ENCODE data around the gene AHRR. TPM values are rescaled to one million over a fixed set of nuclear protein-coding genes. Genes with fewer than 3 reads are reported as not detected.

Gene AHRR
- total and polyA plus RNA-seq, 2 experiments from 2014 or later, result 0.27 to 1.8 TPM

DNA sequence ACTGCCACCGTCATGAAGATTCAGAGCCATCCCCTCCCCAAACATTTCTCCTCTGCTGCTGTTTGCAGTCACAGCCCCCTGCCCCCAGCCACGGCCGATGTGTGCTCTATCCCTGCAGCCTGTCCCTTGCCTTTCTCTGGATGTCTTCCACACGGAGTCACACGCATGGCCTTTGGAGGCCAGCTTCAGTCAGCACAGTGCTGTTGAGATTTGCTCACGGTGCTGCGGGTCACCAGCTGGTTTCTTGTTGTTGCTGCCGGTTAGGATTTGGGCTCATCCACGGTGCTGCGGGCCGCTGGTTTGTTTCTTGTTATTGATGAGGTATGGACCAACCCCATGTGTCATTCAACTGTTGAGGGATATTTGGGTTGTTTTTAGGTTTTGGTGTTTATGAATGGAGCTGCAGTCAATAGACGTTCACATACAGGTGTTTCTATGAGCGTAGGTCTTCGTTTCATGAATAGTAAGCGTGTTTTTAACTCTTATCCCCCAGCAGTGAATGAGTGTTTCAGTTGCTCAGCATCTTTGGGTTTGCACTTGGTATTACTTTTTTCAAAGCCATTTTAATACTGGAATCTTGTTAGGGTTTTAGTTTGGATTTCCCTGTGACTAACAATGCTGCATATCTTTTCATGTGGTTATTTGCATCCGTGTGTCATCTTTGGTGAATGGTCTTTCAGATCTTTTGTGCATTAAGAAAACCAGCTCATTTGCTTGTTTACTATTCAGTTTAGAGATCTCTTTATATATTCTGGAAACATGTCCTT lies 57.6 kb downstream of the AHRR start (continued):
- TF ChIP-seq, protein P1, sequence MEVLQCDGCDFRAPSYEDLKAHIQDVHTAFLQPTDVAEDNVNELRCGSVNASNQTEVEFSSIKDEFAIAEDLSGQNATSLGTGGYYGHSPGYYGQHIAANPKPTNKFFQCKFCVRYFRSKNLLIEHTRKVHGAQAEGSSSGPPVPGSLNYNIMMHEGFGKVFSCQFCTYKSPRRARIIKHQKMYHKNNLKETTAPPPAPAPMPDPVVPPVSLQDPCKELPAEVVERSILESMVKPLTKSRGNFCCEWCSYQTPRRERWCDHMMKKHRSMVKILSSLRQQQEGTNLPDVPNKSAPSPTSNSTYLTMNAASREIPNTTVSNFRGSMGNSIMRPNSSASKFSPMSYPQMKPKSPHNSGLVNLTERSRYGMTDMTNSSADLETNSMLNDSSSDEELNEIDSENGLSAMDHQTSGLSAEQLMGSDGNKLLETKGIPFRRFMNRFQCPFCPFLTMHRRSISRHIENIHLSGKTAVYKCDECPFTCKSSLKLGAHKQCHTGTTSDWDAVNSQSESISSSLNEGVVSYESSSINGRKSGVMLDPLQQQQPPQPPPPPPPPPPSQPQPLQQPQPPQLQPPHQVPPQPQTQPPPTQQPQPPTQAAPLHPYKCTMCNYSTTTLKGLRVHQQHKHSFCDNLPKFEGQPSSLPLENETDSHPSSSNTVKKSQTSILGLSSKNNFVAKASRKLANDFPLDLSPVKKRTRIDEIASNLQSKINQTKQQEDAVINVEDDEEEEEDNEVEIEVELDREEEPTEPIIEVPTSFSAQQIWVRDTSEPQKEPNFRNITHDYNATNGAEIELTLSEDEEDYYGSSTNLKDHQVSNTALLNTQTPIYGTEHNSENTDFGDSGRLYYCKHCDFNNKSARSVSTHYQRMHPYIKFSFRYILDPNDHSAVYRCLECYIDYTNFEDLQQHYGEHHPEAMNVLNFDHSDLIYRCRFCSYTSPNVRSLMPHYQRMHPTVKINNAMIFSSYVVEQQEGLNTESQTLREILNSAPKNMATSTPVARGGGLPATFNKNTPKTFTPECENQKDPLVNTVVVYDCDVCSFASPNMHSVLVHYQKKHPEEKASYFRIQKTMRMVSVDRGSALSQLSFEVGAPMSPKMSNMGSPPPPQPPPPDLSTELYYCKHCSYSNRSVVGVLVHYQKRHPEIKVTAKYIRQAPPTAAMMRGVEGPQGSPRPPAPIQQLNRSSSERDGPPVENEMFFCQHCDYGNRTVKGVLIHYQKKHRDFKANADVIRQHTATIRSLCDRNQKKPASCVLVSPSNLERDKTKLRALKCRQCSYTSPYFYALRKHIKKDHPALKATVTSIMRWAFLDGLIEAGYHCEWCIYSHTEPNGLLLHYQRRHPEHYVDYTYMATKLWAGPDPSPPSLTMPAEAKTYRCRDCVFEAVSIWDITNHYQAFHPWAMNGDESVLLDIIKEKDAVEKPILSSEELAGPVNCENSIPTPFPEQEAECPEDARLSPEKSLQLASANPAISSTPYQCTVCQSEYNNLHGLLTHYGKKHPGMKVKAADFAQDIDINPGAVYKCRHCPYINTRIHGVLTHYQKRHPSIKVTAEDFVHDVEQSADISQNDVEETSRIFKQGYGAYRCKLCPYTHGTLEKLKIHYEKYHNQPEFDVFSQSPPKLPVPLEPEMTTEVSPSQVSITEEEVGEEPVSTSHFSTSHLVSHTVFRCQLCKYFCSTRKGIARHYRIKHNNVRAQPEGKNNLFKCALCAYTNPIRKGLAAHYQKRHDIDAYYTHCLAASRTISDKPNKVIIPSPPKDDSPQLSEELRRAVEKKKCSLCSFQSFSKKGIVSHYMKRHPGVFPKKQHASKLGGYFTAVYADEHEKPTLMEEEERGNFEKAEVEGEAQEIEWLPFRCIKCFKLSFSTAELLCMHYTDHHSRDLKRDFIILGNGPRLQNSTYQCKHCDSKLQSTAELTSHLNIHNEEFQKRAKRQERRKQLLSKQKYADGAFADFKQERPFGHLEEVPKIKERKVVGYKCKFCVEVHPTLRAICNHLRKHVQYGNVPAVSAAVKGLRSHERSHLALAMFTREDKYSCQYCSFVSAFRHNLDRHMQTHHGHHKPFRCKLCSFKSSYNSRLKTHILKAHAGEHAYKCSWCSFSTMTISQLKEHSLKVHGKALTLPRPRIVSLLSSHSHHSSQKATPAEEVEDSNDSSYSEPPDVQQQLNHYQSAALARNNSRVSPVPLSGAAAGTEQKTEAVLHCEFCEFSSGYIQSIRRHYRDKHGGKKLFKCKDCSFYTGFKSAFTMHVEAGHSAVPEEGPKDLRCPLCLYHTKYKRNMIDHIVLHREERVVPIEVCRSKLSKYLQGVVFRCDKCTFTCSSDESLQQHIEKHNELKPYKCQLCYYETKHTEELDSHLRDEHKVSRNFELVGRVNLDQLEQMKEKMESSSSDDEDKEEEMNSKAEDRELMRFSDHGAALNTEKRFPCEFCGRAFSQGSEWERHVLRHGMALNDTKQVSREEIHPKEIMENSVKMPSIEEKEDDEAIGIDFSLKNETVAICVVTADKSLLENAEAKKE (CRISPR knock-in tag; IDR thresholded peaks at IDR 0.05), result no peak
- TF ChIP-seq, protein P2, sequence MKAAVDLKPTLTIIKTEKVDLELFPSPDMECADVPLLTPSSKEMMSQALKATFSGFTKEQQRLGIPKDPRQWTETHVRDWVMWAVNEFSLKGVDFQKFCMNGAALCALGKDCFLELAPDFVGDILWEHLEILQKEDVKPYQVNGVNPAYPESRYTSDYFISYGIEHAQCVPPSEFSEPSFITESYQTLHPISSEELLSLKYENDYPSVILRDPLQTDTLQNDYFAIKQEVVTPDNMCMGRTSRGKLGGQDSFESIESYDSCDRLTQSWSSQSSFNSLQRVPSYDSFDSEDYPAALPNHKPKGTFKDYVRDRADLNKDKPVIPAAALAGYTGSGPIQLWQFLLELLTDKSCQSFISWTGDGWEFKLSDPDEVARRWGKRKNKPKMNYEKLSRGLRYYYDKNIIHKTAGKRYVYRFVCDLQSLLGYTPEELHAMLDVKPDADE (IDR thresholded peaks at IDR 0.05), result no peak

DNA sequence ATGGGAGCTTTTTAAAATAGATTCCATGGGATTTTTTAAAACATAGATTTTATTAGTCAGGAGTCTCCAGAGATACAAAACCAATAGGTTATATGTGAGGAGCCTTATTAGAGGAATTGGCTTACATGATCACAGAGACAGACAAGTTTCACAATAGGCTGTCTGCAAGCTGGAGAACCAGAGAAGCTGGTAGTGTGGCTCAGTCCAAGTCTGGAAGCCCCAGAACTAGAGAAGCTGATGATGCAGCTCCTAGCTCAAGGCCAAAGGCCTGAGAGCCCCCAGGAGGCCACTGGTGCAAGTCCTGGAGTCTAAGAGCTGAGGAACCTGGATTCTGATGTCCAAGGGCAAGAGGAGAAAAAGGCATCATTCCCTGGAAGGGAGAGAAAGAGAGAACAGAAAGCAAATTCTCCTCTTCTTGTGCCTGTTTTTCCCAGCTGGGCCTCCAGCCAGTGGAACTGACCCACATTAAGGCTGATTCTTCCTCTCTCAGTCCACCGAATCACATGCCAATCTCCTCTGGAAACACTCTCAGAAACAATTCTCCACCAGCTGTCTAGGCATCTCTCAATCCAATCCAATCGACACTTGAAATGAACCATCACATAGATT lies 59.3 kb downstream of the AHRR start:
- no peak overlapping the region for H3K4me2 ChIP-seq
- Mint-ChIP-seq H3K9me3 (no peaks in the 10 kb centered on the region; the same call in 1 of the 3 replicates), H3K36me3 (ENCODE audit: low read depth) (peaks cover under 1% of the 10 kb centered on the region; the same call in 1 of the 3 replicates), H3K27ac (no peak overlapping the region), H3K27me3 (ENCODE audit: insufficient read depth, low read depth, poor library complexity) (peaks cover 7% of the 10 kb centered on the region), H3K4me1 (no peaks in the 10 kb centered on the region), H3K4me3 (no peak overlapping the region)
- no peaks in the 10 kb centered on the region for H3K4me1 ChIP-seq (ENCODE audit: insufficient read depth)
- H3K9me2 ChIP-seq (ENCODE audit: insufficient read depth), result no peaks in the 10 kb centered on the region
- H3K27me3 ChIP-seq (ENCODE audit: insufficient read depth), result no peaks in the 10 kb centered on the region
- H3K79me2 ChIP-seq (replicated peaks; ENCODE audit: insufficient read depth), result no peaks in the 10 kb centered on the region
- H3K4me3 ChIP-seq, result no peak overlapping the region
- no peaks in the 10 kb centered on the region for H4K20me1 ChIP-seq (replicated peaks; ENCODE audit: insufficient read depth)
- H3K27ac ChIP-seq (ENCODE audit: low read depth), result no peak overlapping the region
- no peak overlapping the region for H2AFZ ChIP-seq
- H3F3A ChIP-seq (replicated peaks; ENCODE audit: low read depth), result 0 out of 2 replicates have a peak, but pooled peaks cover 3% of the 10 kb centered on the region
- DNase-seq (ENCODE audit: low spot score) (no peak), ATAC-seq (no peak)
- no peaks in the 10 kb centered on the region for H3K36me3 ChIP-seq (ENCODE audit: insufficient read depth)
- no peak for TF ChIP-seq CREB1 (CRISPR knock-in tag; IDR thresholded peaks at IDR 0.05; ENCODE audit: low read depth)
- no peak for TF ChIP-seq STAT1 (IDR thresholded peaks at IDR 0.05; ENCODE audit: unreplicated experiment)
- no peak for TF ChIP-seq EZH2 (IDR thresholded peaks at IDR 0.05; ENCODE audit: low read depth, unreplicated experiment)
- TF ChIP-seq NANOG (IDR thresholded peaks at IDR 0.05; ENCODE audit: borderline replicate concordance), result no peak
- TF ChIP-seq, protein P2 (IDR thresholded peaks at IDR 0.05), result no peak
- TF ChIP-seq POLR2AphosphoS5 (IDR thresholded peaks at IDR 0.05; ENCODE audit: low read depth), result no peak
- TF ChIP-seq, protein P3, sequence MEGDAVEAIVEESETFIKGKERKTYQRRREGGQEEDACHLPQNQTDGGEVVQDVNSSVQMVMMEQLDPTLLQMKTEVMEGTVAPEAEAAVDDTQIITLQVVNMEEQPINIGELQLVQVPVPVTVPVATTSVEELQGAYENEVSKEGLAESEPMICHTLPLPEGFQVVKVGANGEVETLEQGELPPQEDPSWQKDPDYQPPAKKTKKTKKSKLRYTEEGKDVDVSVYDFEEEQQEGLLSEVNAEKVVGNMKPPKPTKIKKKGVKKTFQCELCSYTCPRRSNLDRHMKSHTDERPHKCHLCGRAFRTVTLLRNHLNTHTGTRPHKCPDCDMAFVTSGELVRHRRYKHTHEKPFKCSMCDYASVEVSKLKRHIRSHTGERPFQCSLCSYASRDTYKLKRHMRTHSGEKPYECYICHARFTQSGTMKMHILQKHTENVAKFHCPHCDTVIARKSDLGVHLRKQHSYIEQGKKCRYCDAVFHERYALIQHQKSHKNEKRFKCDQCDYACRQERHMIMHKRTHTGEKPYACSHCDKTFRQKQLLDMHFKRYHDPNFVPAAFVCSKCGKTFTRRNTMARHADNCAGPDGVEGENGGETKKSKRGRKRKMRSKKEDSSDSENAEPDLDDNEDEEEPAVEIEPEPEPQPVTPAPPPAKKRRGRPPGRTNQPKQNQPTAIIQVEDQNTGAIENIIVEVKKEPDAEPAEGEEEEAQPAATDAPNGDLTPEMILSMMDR (conservative IDR thresholded peaks at IDR 0.05; ENCODE audit: low read depth in 2 of 2), result no peak
